H9 (cell line): ENCODE results near the gene CLEC2L. TPM values are rescaled to one million over a fixed set of nuclear protein-coding genes. Genes with fewer than 3 reads are reported as not detected.

Experiments
- DNase-seq: peaks from one replicate; pipeline ENCODE4 v3.0.0-alpha.2; 2017
- H2AFZ ChIP-seq: one replicate; pipeline ENCODE4 v1.6.1; 2013; ENCODE audit warnings: mild to moderate bottlenecking, low read length, control low read depth, moderate library complexity
- H2AK5ac ChIP-seq: 2 replicates; pipeline ENCODE4 v1.6.1; 2013; ENCODE audit warnings: low read length, control low read depth, mixed read lengths; ENCODE audit not compliant: insufficient read length
- H2BK120ac ChIP-seq: one replicate; pipeline ENCODE4 v1.6.1; 2013; ENCODE audit warnings: low read depth, mild to moderate bottlenecking, low read length, control low read depth, inconsistent platforms; ENCODE audit not compliant: poor library complexity, severe bottlenecking
- H2BK12ac ChIP-seq: 2 replicates; pipeline ENCODE4 v1.6.1; 2013; ENCODE audit warnings: low read length, control low read depth, mixed read lengths, low read depth; ENCODE audit not compliant: insufficient read length
- H2BK15ac ChIP-seq: 2 replicates; pipeline ENCODE4 v1.6.1; 2013; ENCODE audit warnings: low read depth, low read length, control low read depth
- H2BK20ac ChIP-seq: one replicate; pipeline ENCODE4 v1.6.1; 2013; ENCODE audit warnings: low read depth, mild to moderate bottlenecking, low read length, control low read depth, inconsistent platforms; ENCODE audit not compliant: poor library complexity, severe bottlenecking
- H2BK5ac ChIP-seq: 2 replicates; pipeline ENCODE4 v1.6.1; 2013; ENCODE audit warnings: low read length, control low read depth, mixed read lengths; ENCODE audit not compliant: insufficient read length
- H3K14ac ChIP-seq: 2 replicates; pipeline ENCODE4 v1.6.1; 2013; ENCODE audit warnings: low read length, control low read depth; ENCODE audit not compliant: insufficient read depth
- H3K18ac ChIP-seq: 2 replicates; pipeline ENCODE4 v1.6.1; 2013; ENCODE audit warnings: low read depth, mild to moderate bottlenecking, mixed read lengths, low read length, control low read depth; ENCODE audit not compliant: insufficient read length
- H3K23ac ChIP-seq: 2 replicates; pipeline ENCODE4 v1.6.1; 2013; ENCODE audit warnings: low read length, control low read depth, mixed read lengths, low read depth; ENCODE audit not compliant: insufficient read length
- H3K23me2 ChIP-seq: 2 replicates; pipeline ENCODE4 v1.6.1; 2013; ENCODE audit warnings: low read depth, mild to moderate bottlenecking, mixed read lengths, low read length, control low read depth; ENCODE audit not compliant: insufficient read length, poor library complexity, severe bottlenecking
- H3K27ac ChIP-seq: 2 replicates; pipeline ENCODE4 v1.5.1; 2013; ENCODE audit warnings: low read length, control low read depth, mixed read lengths, low read depth; ENCODE audit not compliant: insufficient read length
- H3K27me3 ChIP-seq: 2 replicates; pipeline ENCODE4 v1.6.1; 2013; ENCODE audit warnings: low read length, control low read depth, inconsistent platforms; ENCODE audit not compliant: insufficient read depth
- H3K4ac ChIP-seq: 2 replicates; pipeline ENCODE4 v1.6.1; 2013; ENCODE audit warnings: low read depth, mild to moderate bottlenecking, control low read depth, inconsistent platforms, low read length, moderate library complexity
- H3K4me1 ChIP-seq: 2 replicates; pipeline ENCODE4 v1.6.1; 2013; ENCODE audit warnings: low read length, control low read depth, inconsistent platforms; ENCODE audit not compliant: insufficient read depth
- H3K4me2 ChIP-seq: 2 replicates; pipeline ENCODE4 v1.6.1; 2013; ENCODE audit warnings: low read length, control low read depth, mixed read lengths; ENCODE audit not compliant: insufficient read length, insufficient read depth
- H3K56ac ChIP-seq: 2 replicates; pipeline ENCODE4 v1.6.1; 2013; ENCODE audit warnings: low read depth, mild to moderate bottlenecking, mixed read lengths, low read length, control low read depth; ENCODE audit not compliant: insufficient read length
- H3K79me1 ChIP-seq: 2 replicates; pipeline ENCODE4 v1.6.1; 2013; ENCODE audit warnings: low read depth, mild to moderate bottlenecking, moderate library complexity, low read length, control low read depth, inconsistent platforms; ENCODE audit not compliant: insufficient read depth, poor library complexity, severe bottlenecking
- H3K79me2 ChIP-seq: 2 replicates; pipeline ENCODE4 v1.6.1; 2013; ENCODE audit warnings: low read length, control low read depth, inconsistent platforms; ENCODE audit not compliant: insufficient read depth
- H3K9ac ChIP-seq: 2 replicates; pipeline ENCODE4 v1.6.1; 2013; ENCODE audit warnings: low read length, control low read depth, mixed read lengths; ENCODE audit not compliant: insufficient read length; ENCODE audit errors: extremely low read depth
- H3K9me3 ChIP-seq: one replicate; pipeline ENCODE4 v1.6.1; 2013; ENCODE audit warnings: low read depth, low read length, inconsistent platforms; ENCODE audit not compliant: control insufficient read depth
- H3T11ph ChIP-seq: one replicate; pipeline ENCODE4 v1.6.1; 2013; ENCODE audit warnings: mild to moderate bottlenecking, low read length, control low read depth, inconsistent platforms
- H4K20me1 ChIP-seq: one replicate; pipeline ENCODE4 v1.6.1; 2013; ENCODE audit not compliant: control insufficient read depth, insufficient read length, insufficient read depth
- H4K5ac ChIP-seq: 2 replicates; pipeline ENCODE4 v1.6.1; 2013; ENCODE audit warnings: low read depth, mild to moderate bottlenecking, mixed read lengths, low read length, control low read depth; ENCODE audit not compliant: insufficient read length
- H4K8ac ChIP-seq: replicated peaks from 2 replicates; pipeline ENCODE4 v1.6.1; 2013; ENCODE audit warnings: low read length, control low read depth, mixed read lengths, low read depth; ENCODE audit not compliant: insufficient read length
- H4K91ac ChIP-seq: 2 replicates; pipeline ENCODE4 v1.6.1; 2013; ENCODE audit warnings: low read depth, mild to moderate bottlenecking, moderate library complexity, mixed read lengths, low read length, control low read depth; ENCODE audit not compliant: insufficient read length
- H3K27ac Mint-ChIP-seq, 3 experiments: 2 replicates in 2 of 3; 3 replicates in 1 of 3; pipeline ENCODE4 v1.8.0; 2020 to 2021; ENCODE audit warnings: mixed read lengths in 3 of 3, mild to moderate bottlenecking in 1 of 3, moderate library complexity in 1 of 3
- H3K27me3 Mint-ChIP-seq: 2 replicates; pipeline ENCODE4 v1.8.0; 2021; ENCODE audit warnings: low read depth, mild to moderate bottlenecking, moderate library complexity, mixed read lengths
- H3K36me3 Mint-ChIP-seq, 3 experiments: 2 replicates in 2 of 3; 3 replicates in 1 of 3; pipeline ENCODE4 v1.8.0; 2020 to 2021; ENCODE audit warnings: low read depth in 3 of 3, mixed read lengths in 3 of 3; ENCODE audit not compliant: insufficient read depth in 1 of 3
- H3K4me1 Mint-ChIP-seq, 2 experiments: 2 replicates each; pipeline ENCODE4 v1.8.0; 2020; ENCODE audit warnings: mixed read lengths in 2 of 2
- H3K4me3 Mint-ChIP-seq, 2 experiments: 2 replicates in 1 of 2; 3 replicates in 1 of 2; pipeline ENCODE4 v1.8.0; 2020 to 2021; ENCODE audit warnings: mild to moderate bottlenecking in 2 of 2, mixed read lengths in 2 of 2, moderate library complexity in 1 of 2
- H3K9me3 Mint-ChIP-seq, 2 experiments: 2 replicates in 1 of 2; 3 replicates in 1 of 2; pipeline ENCODE4 v1.8.0; 2020; ENCODE audit warnings: mild to moderate bottlenecking in 2 of 2, mixed read lengths in 2 of 2, moderate library complexity in 1 of 2
- CTCF ChIP-seq: fragments of 200-600 bp; sonication (generic); conservative IDR thresholded peaks from 3 replicates; pipeline ENCODE4 v1.8.0; 2021; ENCODE audit warnings: antibody characterized with exemption, mild to moderate bottlenecking
- WGBS: extraction: QIAGEN DNeasy Blood & Tissue Kit; methylation state at CpG from one replicate; pipeline ENCODE4 v1.1.7; 2013; ENCODE audit warnings: missing lambda C conversion rate, low lambda C conversion rate, mixed read lengths; ENCODE audit not compliant: insufficient read length; ENCODE audit errors: extremely low coverage; 5-methylcytosine and 5-hydroxymethylcytosine counted together
- total RNA-seq: library from RNA; stranded (reverse); gene quantifications from 2 replicates; pipeline ENCODE4 v1.2.1, GENCODE V29; 2021

CLEC2L gene
- total RNA-seq, 1 experiment from 2014 or later = 0.74 TPM

- no peaks in the 10 kb centered on the region for H4K20me1 ChIP-seq
- H3K27me3 ChIP-seq = no peaks in the 10 kb centered on the region
- no peaks in the 10 kb centered on the region for H3K79me1 ChIP-seq
- H2BK5ac ChIP-seq = no peak overlapping the region
- H3K27ac Mint-ChIP-seq = no peak overlapping the region
- H3K27me3 Mint-ChIP-seq = peaks cover 35% of the 10 kb centered on the region
- no peak overlapping the region for H3K27ac ChIP-seq
- peaks cover 0 to 1% of the 10 kb centered on the region in 2 experiments; a peak in 1 of 5 replicates for H3K9me3 Mint-ChIP-seq
- H3K18ac ChIP-seq = no peak overlapping the region
- H4K5ac ChIP-seq = no peak overlapping the region
- no peak overlapping the region for H3K56ac ChIP-seq
- H3K23ac ChIP-seq = no peak overlapping the region
- peak overlapping the region; percentile 92 for H3K4me2 ChIP-seq
- no CpG with 5 or more reads among the region's 8 CpGs for WGBS
- no peak overlapping the region for H3K9ac ChIP-seq
- H3K4me1 ChIP-seq = peaks cover 2% of the 10 kb centered on the region; the same call in 1 of the 2 replicates
- H3K4ac ChIP-seq = no peak overlapping the region; the same call in 1 of the 2 replicates
- H3K79me2 ChIP-seq = no peaks in the 10 kb centered on the region
- no peak overlapping the region for H4K91ac ChIP-seq
- DNase-seq = no peak
- H4K8ac ChIP-seq = no peak overlapping the region
- H3K4me1 Mint-ChIP-seq = peaks cover 6 to 12% of the 10 kb centered on the region in 2 experiments
- H2AFZ ChIP-seq = no peak overlapping the region
- H3K14ac ChIP-seq = 0 out of 2 replicates have a peak overlapping the region, but pooled peaks have one; percentile 33
- H3K9me3 ChIP-seq = no peaks in the 10 kb centered on the region
- no peak overlapping the region for H2AK5ac ChIP-seq
- H2BK120ac ChIP-seq = no peak overlapping the region
- no peak for TF ChIP-seq CTCF
- H2BK20ac ChIP-seq = no peak overlapping the region
- H3K23me2 ChIP-seq = peaks cover 8% of the 10 kb centered on the region
- H2BK15ac ChIP-seq = no peak overlapping the region
- H3K4me3 Mint-ChIP-seq = peak overlapping the region; percentile 61 to 89
- no peak overlapping the region for H3T11ph ChIP-seq
- peaks cover 8 to 16% (median 11%) of the 10 kb centered on the region in 3 experiments; a peak in 6 of 7 replicates for H3K36me3 Mint-ChIP-seq
- H2BK12ac ChIP-seq = no peak overlapping the region
Observed at GRCh38 chr7:139482122-139482521, 41.4 kb upstream of the CLEC2L start.
